ENCODE results near the gene MED31.

DNA sequence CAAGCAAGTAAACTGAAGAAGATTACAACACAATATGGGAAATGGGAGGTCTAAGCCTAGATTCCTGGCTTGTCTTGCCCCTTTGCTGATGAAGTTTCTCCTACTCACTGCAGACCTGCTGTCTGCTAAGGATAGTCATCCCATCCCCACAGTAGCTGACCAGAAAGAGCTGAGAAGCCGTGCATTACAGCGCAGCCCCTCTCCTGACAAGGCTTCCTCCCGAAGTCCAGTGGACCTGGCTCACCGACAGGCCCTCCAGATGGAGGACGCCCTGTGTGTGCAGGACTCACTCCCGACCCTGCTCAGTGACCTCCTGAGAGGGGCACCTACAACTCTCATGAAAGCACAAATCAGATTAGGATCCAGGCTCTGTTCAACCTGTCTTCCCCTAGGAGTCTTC, 46.3 kb downstream of the MED31 start:
- TF ChIP-seq, protein P1, sequence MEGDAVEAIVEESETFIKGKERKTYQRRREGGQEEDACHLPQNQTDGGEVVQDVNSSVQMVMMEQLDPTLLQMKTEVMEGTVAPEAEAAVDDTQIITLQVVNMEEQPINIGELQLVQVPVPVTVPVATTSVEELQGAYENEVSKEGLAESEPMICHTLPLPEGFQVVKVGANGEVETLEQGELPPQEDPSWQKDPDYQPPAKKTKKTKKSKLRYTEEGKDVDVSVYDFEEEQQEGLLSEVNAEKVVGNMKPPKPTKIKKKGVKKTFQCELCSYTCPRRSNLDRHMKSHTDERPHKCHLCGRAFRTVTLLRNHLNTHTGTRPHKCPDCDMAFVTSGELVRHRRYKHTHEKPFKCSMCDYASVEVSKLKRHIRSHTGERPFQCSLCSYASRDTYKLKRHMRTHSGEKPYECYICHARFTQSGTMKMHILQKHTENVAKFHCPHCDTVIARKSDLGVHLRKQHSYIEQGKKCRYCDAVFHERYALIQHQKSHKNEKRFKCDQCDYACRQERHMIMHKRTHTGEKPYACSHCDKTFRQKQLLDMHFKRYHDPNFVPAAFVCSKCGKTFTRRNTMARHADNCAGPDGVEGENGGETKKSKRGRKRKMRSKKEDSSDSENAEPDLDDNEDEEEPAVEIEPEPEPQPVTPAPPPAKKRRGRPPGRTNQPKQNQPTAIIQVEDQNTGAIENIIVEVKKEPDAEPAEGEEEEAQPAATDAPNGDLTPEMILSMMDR (tag by site-specific recombination; IDR thresholded peaks at IDR 0.05) = no peak
- TF ChIP-seq KLF16 (tag by site-specific recombination; IDR thresholded peaks at IDR 0.05) (no peak), YY1 (tag by site-specific recombination; IDR thresholded peaks at IDR 0.05) (no peak), ZBTB17 (tag by site-specific recombination; IDR thresholded peaks at IDR 0.05) (no peak), ZNF266 (tag by site-specific recombination; IDR thresholded peaks at IDR 0.05; ENCODE audit: low read depth) (no peak), KLF8 (tag by site-specific recombination; IDR thresholded peaks at IDR 0.05) (no peak), ZBTB48 (tag by site-specific recombination; IDR thresholded peaks at IDR 0.05) (no peak), ZNF510 (tag by site-specific recombination; IDR thresholded peaks at IDR 0.05; ENCODE audit: insufficient replicate concordance) (no peak), ZNF768 (tag by site-specific recombination; IDR thresholded peaks at IDR 0.05) (no peak)
- TF ChIP-seq, protein P2, sequence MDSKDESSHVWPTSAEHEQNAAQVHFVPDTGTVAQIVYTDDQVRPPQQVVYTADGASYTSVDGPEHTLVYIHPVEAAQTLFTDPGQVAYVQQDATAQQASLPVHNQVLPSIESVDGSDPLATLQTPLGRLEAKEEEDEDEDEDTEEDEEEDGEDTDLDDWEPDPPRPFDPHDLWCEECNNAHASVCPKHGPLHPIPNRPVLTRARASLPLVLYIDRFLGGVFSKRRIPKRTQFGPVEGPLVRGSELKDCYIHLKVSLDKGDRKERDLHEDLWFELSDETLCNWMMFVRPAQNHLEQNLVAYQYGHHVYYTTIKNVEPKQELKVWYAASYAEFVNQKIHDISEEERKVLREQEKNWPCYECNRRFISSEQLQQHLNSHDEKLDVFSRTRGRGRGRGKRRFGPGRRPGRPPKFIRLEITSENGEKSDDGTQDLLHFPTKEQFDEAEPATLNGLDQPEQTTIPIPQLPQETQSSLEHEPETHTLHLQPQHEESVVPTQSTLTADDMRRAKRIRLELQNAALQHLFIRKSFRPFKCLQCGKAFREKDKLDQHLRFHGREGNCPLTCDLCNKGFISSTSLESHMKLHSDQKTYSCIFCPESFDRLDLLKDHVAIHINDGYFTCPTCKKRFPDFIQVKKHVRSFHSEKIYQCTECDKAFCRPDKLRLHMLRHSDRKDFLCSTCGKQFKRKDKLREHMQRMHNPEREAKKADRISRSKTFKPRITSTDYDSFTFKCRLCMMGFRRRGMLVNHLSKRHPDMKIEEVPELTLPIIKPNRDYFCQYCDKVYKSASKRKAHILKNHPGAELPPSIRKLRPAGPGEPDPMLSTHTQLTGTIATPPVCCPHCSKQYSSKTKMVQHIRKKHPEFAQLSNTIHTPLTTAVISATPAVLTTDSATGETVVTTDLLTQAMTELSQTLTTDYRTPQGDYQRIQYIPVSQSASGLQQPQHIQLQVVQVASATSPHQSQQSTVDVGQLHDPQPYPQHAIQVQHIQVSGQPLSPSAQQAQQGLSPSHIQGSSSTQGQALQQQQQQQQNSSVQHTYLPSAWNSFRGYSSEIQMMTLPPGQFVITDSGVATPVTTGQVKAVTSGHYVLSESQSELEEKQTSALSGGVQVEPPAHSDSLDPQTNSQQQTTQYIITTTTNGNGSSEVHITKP (tag by site-specific recombination; IDR thresholded peaks at IDR 0.05) = no peak
- TF ChIP-seq, protein P3, sequence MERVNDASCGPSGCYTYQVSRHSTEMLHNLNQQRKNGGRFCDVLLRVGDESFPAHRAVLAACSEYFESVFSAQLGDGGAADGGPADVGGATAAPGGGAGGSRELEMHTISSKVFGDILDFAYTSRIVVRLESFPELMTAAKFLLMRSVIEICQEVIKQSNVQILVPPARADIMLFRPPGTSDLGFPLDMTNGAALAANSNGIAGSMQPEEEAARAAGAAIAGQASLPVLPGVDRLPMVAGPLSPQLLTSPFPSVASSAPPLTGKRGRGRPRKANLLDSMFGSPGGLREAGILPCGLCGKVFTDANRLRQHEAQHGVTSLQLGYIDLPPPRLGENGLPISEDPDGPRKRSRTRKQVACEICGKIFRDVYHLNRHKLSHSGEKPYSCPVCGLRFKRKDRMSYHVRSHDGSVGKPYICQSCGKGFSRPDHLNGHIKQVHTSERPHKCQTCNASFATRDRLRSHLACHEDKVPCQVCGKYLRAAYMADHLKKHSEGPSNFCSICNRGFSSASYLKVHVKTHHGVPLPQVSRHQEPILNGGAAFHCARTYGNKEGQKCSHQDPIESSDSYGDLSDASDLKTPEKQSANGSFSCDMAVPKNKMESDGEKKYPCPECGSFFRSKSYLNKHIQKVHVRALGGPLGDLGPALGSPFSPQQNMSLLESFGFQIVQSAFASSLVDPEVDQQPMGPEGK (tag by site-specific recombination; IDR thresholded peaks at IDR 0.05) = no peak

Measured in HEK293 (cell line).